ENCODE measurements around the gene PDE3B. TPM values are rescaled to one million over a fixed set of nuclear protein-coding genes. Genes with fewer than 3 reads are reported as not detected.

The PDE3B gene
- total and polyA plus RNA-seq, 9 of the 15 experiments (the other 6 are each of a cell fraction or from before 2014, with no cell fraction given), result 2.3 to 22.5 (median 12.2) TPM

GRCh38 chr11:14645985-14646900, 2.6 kb downstream of the PDE3B start (continued):
- TF ChIP-seq ZNF175 (CRISPR knock-in tag; IDR thresholded peaks at IDR 0.05; ENCODE audit: low read depth), result no peak

- Histone ChIP-seq H3K9ac (ENCODE audit: insufficient read depth in 1 of 2, low read depth in 2 of 2, low read length in 2 of 2) (no peak overlapping the region), H3K79me2 (ENCODE audit: control insufficient read depth, insufficient read depth, low read length) (peaks cover 100% of the 10 kb centered on the region), H3K27ac (ENCODE audit: extremely low read depth, low read depth, low read length) (no peak overlapping the region), H3K9me1 (ENCODE audit: control insufficient read depth, insufficient read depth, low read length) (no peaks in the 10 kb centered on the region), H3K36me3 (ENCODE audit: control insufficient read depth, insufficient read depth, low read length) (peaks cover 25% of the 10 kb centered on the region; the same call in 2 of the 3 replicates), H3K27me3 (ENCODE audit: control insufficient read depth in 2 of 2, insufficient read depth in 2 of 2, low read length in 2 of 2) (no peaks in the 10 kb centered on the region), H3K4me2 (ENCODE audit: insufficient read depth, low read length) (no peak overlapping the region), H3K4me1 (replicated peaks in 1 of 2; ENCODE audit: control insufficient read depth in 2 of 2, insufficient read depth in 2 of 2, low read length in 2 of 2) (peaks cover 0 to 22% of the 10 kb centered on the region in 2 experiments; a peak in 4 of 5 replicates), H3K9me3 (replicated peaks; ENCODE audit: control insufficient read depth, insufficient read depth, low read depth, low read length) (no peaks in the 10 kb centered on the region), H2AFZ (ENCODE audit: low read depth, low read length) (no peak overlapping the region), H3K4me3 (no peak overlapping the region), H4K20me1 (replicated peaks; ENCODE audit: control insufficient read depth, insufficient read depth, low read length) (peaks cover 10% of the 10 kb centered on the region)
- no TSS peak for BruUV-seq (replicated peaks)
- DNase-seq (ENCODE audit: extremely low read depth in 1 of 4, low spot score in 3 of 4) (no peak), FAIRE-seq (no peak), ATAC-seq (no peak)
- in situ Hi-C loops (cut with MboI), result no loop called here
- ChIA-PET POLR2A (interaction anchor here (1.4 kb wide), 1 partner anchor 10 kb away, joined by 3 read pairs; no protein-coding TSS in a partner anchor), CTCF (ENCODE audit: low intra/inter-chr PET ratio) (no interaction called here)
- intact Hi-C loops (cut with micrococcal nuclease), result no loop called here
- TF ChIP-seq ZNF121 (CRISPR knock-in tag; conservative IDR thresholded peaks at IDR 0.05) (peak; percentile 74), ZNF655 (CRISPR knock-in tag; IDR thresholded peaks at IDR 0.05) (no peak)
- 62% methylated on average over 3 of the region's 3 CpGs for WGBS (ENCODE audit: insufficient coverage, low coverage, missing lambda C conversion rate)
These were observed 6.5 kb downstream of the PDE3B start for GRCh38 chr11:14650064-14650463.

Data from K562 (cell line).